ENCODE results near the gene EFCAB5. TPM values are rescaled to one million over a fixed set of nuclear protein-coding genes. Genes with fewer than 3 reads are reported as not detected.
"Not testable (repeated sequence)": the region's sequence is repeated elsewhere in the genome, so short reads cannot be mapped to it uniquely, and the experiment has no call there.

EFCAB5 gene
- total RNA-seq, 1 experiment from 2014 or later, result 1.4 TPM

DNA sequence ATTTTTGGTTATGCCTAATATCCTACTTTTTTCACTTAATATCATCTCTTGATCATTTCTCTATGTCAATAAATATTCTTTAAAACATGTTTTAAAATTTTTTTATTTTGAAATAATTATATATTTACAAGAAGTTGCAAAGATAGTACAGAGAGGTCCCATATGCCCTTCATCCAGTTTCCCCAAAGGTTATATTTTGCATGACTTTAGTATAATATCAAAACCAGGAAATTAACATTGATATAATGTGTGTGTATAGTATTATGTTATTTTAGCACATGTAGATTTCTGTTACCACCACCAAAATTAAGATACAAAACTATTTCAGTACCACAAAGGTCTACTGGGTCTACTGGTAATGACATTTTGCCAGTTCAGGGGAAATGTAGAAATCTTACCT, 60.7 kb downstream of the EFCAB5 start:
- H3K27ac ChIP-seq, result no peak overlapping the region
- no peak overlapping the region for H3K4me2 ChIP-seq
- H3K4me1 ChIP-seq (replicated peaks; ENCODE audit: insufficient read depth), result peaks cover 26% of the 10 kb centered on the region
- H4K20me1 ChIP-seq (ENCODE audit: insufficient read depth), result no peaks in the 10 kb centered on the region
- H3K79me2 ChIP-seq (ENCODE audit: low read depth), result no peaks in the 10 kb centered on the region
- ChIA-PET POLR2A (ENCODE audit: unreplicated experiment) (no interaction called here), CTCF (no interaction called here)
- H3K27me3 ChIP-seq (ENCODE audit: insufficient read depth, low read depth), result no peaks in the 10 kb centered on the region
- H3K36me3 ChIP-seq (ENCODE audit: low read depth), result no peaks in the 10 kb centered on the region
- BruUV-seq (replicated peaks), result no TSS peak
- no peak for DNase-seq
- TF ChIP-seq, protein P1, sequence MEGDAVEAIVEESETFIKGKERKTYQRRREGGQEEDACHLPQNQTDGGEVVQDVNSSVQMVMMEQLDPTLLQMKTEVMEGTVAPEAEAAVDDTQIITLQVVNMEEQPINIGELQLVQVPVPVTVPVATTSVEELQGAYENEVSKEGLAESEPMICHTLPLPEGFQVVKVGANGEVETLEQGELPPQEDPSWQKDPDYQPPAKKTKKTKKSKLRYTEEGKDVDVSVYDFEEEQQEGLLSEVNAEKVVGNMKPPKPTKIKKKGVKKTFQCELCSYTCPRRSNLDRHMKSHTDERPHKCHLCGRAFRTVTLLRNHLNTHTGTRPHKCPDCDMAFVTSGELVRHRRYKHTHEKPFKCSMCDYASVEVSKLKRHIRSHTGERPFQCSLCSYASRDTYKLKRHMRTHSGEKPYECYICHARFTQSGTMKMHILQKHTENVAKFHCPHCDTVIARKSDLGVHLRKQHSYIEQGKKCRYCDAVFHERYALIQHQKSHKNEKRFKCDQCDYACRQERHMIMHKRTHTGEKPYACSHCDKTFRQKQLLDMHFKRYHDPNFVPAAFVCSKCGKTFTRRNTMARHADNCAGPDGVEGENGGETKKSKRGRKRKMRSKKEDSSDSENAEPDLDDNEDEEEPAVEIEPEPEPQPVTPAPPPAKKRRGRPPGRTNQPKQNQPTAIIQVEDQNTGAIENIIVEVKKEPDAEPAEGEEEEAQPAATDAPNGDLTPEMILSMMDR (conservative IDR thresholded peaks at IDR 0.05), result no peak
- no peak for TF ChIP-seq EZH2 (IDR thresholded peaks at IDR 0.05; ENCODE audit: low read depth)
- no peak overlapping the region for H3K4me3 ChIP-seq
- H2AFZ ChIP-seq, result no peak overlapping the region
- intact Hi-C loops (cut with micrococcal nuclease; ENCODE audit: unreplicated experiment), result no loop called here
- H3F3A ChIP-seq (ENCODE audit: insufficient read depth, low read depth), result 0 out of 2 replicates have a peak, but pooled peaks cover 9% of the 10 kb centered on the region
- no peaks in the 10 kb centered on the region for H3K9me2 ChIP-seq (ENCODE audit: insufficient read depth)
- no peaks in the 10 kb centered on the region for H3K9me3 ChIP-seq (ENCODE audit: insufficient read depth, low read depth)

DNA sequence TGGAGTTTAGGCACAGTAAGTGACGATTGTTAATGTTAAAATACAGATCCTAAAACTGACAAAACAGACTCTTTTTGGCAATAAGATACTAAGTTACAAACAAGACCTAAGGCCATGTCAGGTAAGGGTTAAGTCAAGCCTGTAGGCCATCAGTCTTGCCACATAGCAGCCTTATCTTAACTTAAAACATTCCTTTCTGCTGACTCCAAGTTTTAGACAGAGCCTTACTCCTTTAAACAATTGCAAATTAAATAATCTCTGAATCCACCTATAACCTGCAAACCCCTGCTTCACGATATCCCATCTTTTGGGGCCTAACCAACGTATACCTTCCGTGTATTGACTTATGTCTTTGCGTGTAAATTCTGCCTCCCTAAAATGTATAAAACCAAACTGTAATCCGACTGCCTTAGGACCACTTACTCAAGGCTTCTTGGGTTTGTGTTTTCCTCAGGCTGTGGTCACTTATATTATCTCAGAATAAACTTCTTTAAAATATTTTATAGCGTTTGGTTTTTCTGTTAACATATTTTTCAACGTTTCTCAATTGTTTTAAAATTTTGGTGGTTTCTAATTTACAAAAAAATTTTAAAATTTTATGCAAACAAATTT, 64.4 kb downstream of the EFCAB5 start:
- Histone ChIP-seq H3K36me3 (ENCODE audit: low read depth) (no peaks in the 10 kb centered on the region), H3K4me1 (replicated peaks; ENCODE audit: insufficient read depth) (peaks cover 22% of the 10 kb centered on the region), H4K20me1 (ENCODE audit: insufficient read depth) (no peaks in the 10 kb centered on the region), H3K27me3 (ENCODE audit: insufficient read depth, low read depth) (no peaks in the 10 kb centered on the region), H3K4me3 (no peak overlapping the region; the same call in 1 of the 2 replicates), H2AFZ (no peak overlapping the region), H3K4me2 (peak overlapping the region; percentile 68), H3K9me3 (ENCODE audit: insufficient read depth, low read depth) (no peaks in the 10 kb centered on the region), H3K27ac (no peak overlapping the region), H3K9me2 (ENCODE audit: insufficient read depth) (no peaks in the 10 kb centered on the region), H3F3A (ENCODE audit: insufficient read depth, low read depth) (0 out of 2 replicates have a peak, but pooled peaks cover 9% of the 10 kb centered on the region), H3K79me2 (ENCODE audit: low read depth) (no peaks in the 10 kb centered on the region)
- no TSS peak for BruUV-seq (replicated peaks)
- CTCF ChIA-PET, result no interaction called here
- intact Hi-C loops (cut with micrococcal nuclease; ENCODE audit: unreplicated experiment), result loop anchor here (5.0 kb wide), 1 partner anchor 369 kb away; no protein-coding TSS in a partner anchor
- TF ChIP-seq EZH2 (IDR thresholded peaks at IDR 0.05; ENCODE audit: low read depth), result no peak
- TF ChIP-seq, protein P1 (conservative IDR thresholded peaks at IDR 0.05), result no peak
- POLR2A ChIA-PET (ENCODE audit: unreplicated experiment), result no interaction called here
- peak; percentile 8 to 79 for DNase-seq

DNA sequence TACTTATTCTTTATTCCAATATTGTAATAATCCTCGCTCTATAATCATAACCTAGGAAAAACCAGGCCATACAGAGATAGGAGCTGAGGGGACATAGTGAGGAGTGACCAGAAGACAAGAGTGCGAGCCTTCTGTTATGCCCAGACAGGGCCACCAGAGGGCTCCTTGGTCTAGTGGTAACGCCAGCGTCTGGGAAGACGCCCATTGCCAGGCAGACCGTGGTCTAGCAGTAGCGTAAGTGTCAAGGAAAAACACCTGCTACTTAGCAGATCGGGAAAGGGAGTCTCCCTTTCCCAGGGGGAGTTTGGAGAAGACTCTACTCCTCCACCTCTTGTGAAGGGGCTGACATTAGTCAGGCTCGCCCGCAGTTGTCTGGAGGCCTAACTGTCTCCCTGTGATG, 70.5 kb downstream of the EFCAB5 start:
- H3K4me3 ChIP-seq; H3K9me2 ChIP-seq (ENCODE audit: insufficient read depth); CTCF ChIA-PET; POLR2A ChIA-PET (ENCODE audit: unreplicated experiment); BruUV-seq (replicated peaks); H3K27me3 ChIP-seq (ENCODE audit: insufficient read depth, low read depth); H3K4me2 ChIP-seq; H3K4me1 ChIP-seq (replicated peaks; ENCODE audit: insufficient read depth); DNase-seq; intact Hi-C loops (cut with micrococcal nuclease; ENCODE audit: unreplicated experiment); H2AFZ ChIP-seq; H4K20me1 ChIP-seq (ENCODE audit: insufficient read depth); H3F3A ChIP-seq (ENCODE audit: insufficient read depth, low read depth); H3K36me3 ChIP-seq (ENCODE audit: low read depth); H3K27ac ChIP-seq; H3K9me3 ChIP-seq (ENCODE audit: insufficient read depth, low read depth); H3K79me2 ChIP-seq (ENCODE audit: low read depth): not testable (repeated sequence)
- TF ChIP-seq, protein P1 (conservative IDR thresholded peaks at IDR 0.05), result peak; percentile 28; the same call in 1 of the 2 replicates

All from PC-9 (cell line).